ENCODE data around the gene TMEM204.

GRCh38 chr16:1580256-1580655, 46.8 kb downstream of the TMEM204 start:
- TF ChIP-seq NFIC (IDR thresholded peaks at IDR 0.05) (no peak), EP300 (IDR thresholded peaks at IDR 0.05; ENCODE audit: borderline replicate concordance) (no peak), RAD21 (IDR thresholded peaks at IDR 0.05; ENCODE audit: low read depth) (no peak), EGR1 (IDR thresholded peaks at IDR 0.05) (no peak)

Data from Ishikawa (cell line).